ENCODE data around the gene C1orf105.

- no peak for TF ChIP-seq EZH2 (optimal IDR thresholded peaks at IDR 0.05; ENCODE audit: low read depth, low read length)
- TF ChIP-seq CTCF (IDR thresholded peaks at IDR 0.05; ENCODE audit: low read length) = no peak
These were observed 46.6 kb upstream of the C1orf105 start for GRCh38 chr1:172373864-172374263.

All from MM.1S (cell line).